Measurements from ENCODE around the gene CACNA1H.
"Not testable (repeated sequence)": the region's sequence is repeated elsewhere in the genome, so short reads cannot be mapped to it uniquely, and the experiment has no call there.

CACNA1H gene

GRCh38 chr16:1215574-1216295 is 62.8 kb downstream of the CACNA1H start:
- no peak for DNase-seq

- DNase-seq, result no peak
Observed at GRCh38 chr16:1216296-1216619, 63.4 kb downstream of the CACNA1H start.

- no peak for DNase-seq
Observed at GRCh38 chr16:1216681-1217400, 63.9 kb downstream of the CACNA1H start.

- no peak for DNase-seq
Observed at GRCh38 chr16:1217526-1217925, 64.6 kb downstream of the CACNA1H start.

- no peak for DNase-seq
Observed at GRCh38 chr16:1218061-1218929, 65.4 kb downstream of the CACNA1H start.

GRCh38 chr16:1218930-1219611 is 66.2 kb downstream of the CACNA1H start:
- DNase-seq, result no peak

GRCh38 chr16:1220098-1220728 is 67.3 kb downstream of the CACNA1H start:
- no peak for DNase-seq

GRCh38 chr16:1220841-1221627 is 68.1 kb downstream of the CACNA1H start:
- no peak for DNase-seq

GRCh38 chr16:1221628-1222552 is 69.0 kb downstream of the CACNA1H start:
- no peak for DNase-seq

- no peak for DNase-seq
Observed at GRCh38 chr16:1222553-1223354, 69.8 kb downstream of the CACNA1H start.

- DNase-seq, result no peak
Observed at GRCh38 chr16:1223355-1224214, 70.7 kb downstream of the CACNA1H start.

- DNase-seq, result no peak
Observed at GRCh38 chr16:1224558-1224957, 71.7 kb downstream of the CACNA1H start.

- DNase-seq, result no peak
Observed at GRCh38 chr16:1225051-1225451, 72.1 kb downstream of the CACNA1H start, which contains the start of gene TPSG1. Gene TPSG1 (minus strand): TSS chr16:1225268. CDS start chr16:1225252, 16 bp downstream.

- DNase-seq, result not testable (repeated sequence)
Observed at GRCh38 chr16:1225728-1226311, 72.9 kb downstream of the CACNA1H start.

GRCh38 chr16:1226692-1227091 is 73.8 kb downstream of the CACNA1H start:
- not testable (repeated sequence) for DNase-seq

GRCh38 chr16:1228227-1228626 is 75.3 kb downstream of the CACNA1H start:
- DNase-seq, result not testable (repeated sequence)

GRCh38 chr16:1229476-1229875 is 76.6 kb downstream of the CACNA1H start:
- not testable (repeated sequence) for DNase-seq

- DNase-seq, result not testable (repeated sequence)
Observed at GRCh38 chr16:1230084-1230470, 77.2 kb downstream of the CACNA1H start, which contains the start of gene TPSB2. Gene TPSB2 (minus strand): TSS chr16:1230184. CDS start chr16:1229951, 233 bp downstream.
